Tongue (tissue), 2 donors: ENCODE results near the gene RPL14. TPM values are rescaled to one million over a fixed set of nuclear protein-coding genes. Genes with fewer than 3 reads are reported as not detected.
A peak's percentile ranks its signal among the peaks of the same experiment; 100 is the strongest.

Source experiments
- DNase-seq: peaks from one replicate; pipeline ENCODE4 v3.0.0-alpha.2; 2015
- total RNA-seq: library from RNA; depleted of rRNA; stranded (reverse); fragments of >200 nt; gene quantifications from one replicate; pipeline ENCODE4 v1.2.3, GENCODE V29; 2014

RPL14 gene
- total RNA-seq, 1 donor from 2014 or later, result 547 TPM

DNA sequence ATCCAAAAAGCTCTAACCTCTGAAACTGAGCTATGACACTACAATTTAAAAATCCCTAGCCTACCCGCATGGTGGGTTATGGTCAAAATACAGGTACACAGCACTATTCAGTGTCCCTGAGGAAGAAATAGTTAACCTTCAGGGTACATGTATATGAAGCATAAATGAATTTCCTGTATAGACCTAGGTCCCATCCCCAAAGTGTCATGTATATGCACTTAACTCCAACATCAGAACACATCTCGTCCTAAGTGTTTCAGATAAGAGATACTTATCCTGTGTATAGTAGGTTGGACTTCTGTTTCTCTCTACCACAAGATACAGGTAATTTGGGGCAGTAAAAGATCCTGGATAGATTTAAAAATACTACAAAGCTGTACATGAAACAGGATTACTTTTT is 6.4 kb downstream of the RPL14 start:
- no peak for DNase-seq

DNA sequence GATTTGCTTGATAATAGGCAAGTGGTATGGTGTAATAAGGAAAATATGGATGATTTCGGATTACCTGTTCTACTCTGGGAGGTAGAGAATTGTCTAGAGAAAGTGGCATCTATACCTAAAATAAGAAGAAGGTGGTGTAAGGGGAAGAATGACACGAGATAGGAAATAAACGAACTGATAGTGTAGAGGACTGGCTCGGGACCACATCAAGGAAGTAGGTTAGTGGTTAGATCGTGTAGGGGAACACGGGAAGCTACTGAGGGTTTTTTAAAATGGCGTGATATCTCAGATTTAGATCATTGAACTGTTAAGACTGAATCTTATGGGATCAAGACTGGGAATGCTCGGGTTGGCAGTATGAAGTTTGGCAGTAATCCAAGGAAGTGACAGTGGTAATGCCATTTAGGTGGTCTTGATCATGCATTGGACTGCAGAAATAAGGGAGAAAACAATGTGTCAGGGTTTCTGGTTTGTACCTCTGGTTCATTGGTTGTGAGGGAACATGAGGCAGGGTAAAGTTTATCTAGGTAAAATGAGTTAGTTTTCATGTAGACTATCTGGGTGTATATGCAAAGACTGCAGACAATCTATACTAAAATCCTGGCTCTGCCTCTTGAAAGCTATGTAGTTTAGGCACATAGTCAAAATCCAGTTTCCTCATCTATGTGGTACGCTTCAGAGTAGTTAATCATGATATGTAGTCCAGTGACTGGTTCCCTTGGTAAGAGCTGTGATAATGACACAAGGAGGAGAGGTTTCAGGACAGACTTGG is 7.4 kb downstream of the RPL14 start:
- no peak for DNase-seq

DNA sequence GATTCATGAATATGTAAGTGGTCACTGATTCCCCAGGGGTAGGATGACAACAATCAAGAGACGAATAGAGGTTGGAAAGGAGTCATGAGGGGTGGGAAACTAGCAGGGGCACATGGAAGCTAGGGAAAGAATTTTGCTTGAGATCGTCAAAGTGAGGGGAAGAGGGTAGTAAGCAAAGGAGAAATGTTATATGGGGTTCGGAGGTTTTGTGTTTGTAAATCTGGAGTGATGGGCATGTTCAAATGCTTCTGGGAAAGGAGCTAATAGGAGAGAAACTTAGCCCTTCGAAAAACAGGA is 7.9 kb downstream of the RPL14 start:
- DNase-seq, result no peak

DNA sequence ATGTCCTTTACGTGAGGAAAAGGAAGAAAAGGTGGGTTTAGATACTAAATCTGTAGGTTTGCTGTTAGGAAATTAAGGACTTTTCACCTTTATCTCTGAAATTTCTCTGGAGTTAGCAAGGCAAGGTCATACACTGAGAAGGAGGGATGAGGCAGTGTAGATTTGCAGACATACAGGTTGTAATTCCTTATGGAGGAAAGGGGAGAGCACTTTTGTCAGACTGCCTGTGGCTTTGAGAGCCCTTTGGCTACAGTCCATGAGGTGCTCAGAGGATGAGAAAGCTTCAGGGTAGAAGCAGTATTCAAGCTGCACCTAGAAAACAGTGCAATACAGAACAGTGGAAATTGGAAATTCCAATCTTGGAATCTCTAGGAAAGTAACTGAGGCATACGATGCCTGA is 8.3 kb downstream of the RPL14 start:
- no peak for DNase-seq

DNA sequence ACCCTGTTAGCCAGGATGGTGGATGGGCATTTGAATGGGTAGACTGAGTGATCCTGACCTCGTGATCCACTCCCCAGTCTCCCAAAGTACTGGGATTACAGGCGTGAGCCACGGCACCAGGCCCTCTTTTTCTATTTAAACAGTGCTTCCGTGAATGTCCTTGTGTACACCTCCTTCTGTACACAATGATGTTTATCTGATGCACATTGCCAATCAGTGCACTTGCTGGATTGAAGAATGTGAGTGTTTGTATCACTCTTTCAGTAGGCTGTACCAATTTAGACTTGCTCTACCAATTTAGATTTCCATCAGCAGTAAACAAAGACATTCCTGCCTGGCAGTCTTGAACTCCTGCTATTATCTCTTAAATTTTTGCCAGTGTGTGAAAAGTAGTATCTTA is 10.9 kb downstream of the RPL14 start:
- no peak for DNase-seq

DNA sequence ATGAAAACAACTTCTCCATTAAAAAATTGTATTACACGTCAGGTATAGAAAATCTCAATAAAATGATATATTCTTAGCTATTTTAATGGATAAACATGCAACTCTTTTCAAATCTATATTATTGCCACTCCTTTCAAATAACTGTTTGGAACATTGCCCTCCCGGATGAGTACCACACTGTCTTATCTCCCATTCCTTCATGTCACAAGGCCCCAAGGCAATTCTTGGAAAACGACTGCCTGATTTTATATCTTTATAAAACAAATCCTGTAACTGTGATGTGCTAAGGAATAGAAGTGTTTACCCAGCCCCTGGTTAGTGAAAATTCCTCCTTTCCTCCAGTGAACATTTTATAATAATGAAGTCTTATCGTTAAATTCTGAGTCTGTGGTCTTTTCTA is 13.6 kb downstream of the RPL14 start:
- DNase-seq, result no peak

DNA sequence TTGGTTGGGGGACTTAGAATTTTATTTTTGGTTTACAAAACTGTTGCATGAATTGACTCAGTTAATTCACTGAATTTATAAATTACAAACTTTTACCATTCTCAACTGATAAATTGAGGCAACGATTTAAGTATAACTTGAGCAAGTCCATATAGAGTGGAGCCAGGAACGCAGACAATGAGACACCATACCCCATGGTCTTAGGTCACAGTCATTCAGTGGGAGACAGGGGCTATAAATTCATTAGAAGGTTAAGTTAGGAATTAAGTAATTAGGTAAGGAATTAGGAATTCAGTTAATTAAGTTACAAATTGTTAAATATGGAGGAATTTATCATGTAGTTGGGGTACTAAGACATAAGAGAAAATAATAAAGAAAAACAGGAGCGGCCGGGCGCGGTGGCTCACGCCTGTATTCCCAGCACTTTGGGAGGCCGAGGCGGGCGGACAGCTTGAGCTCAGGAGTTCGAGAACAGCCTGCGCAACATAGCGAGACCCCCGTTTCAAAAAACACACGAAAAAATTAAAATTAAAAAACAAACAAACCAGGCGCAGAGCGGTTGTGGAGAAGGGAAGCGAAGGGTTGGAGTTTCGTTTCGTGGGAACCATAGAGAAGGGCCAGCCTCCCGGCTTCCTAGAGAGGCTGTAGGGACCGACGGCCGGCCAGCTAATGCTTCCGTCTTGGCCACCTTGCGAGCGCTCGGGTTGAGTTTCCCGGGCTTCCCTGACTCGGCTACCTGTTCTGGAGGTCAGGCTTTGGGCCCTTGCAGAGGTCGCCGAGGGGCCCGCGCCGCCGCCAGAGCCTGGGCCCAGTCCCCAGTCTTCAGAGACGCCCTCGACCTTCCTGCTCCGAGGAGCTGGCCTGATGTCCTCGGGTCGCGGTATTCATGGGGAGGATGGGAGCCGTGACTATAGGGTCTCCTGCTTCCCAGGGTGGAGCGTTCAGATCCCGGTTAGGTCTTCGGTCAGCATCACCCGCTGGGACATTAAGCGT is 19.6 kb downstream of the RPL14 start, which contains the start of gene ZNF619:
TSS of gene ZNF619 (plus strand) at position 645 of the 993 bp plus-strand sequence. CDS start 858 bp downstream, outside the sequence.
- DNase-seq, result peak; percentile 83

DNA sequence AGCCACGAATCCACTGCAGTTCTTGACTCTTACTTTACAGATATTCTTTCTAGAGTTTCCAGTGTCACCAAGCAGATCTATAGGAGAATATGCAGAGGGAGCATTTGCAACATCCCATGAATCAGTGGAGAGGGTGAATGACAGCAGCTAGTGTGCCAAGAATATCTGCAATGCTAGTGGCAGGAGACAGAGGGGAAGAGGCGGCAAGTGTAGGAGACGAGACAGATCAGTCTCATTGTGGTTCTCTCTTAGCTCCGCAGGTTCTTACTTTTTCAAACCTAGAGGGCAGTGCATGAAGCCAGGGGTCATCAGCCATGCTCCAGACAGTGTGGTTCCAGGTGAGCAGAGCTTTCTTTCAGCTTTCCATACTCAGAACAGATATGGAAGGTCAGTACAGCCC is 20.5 kb downstream of the RPL14 start:
- no peak for DNase-seq

DNA sequence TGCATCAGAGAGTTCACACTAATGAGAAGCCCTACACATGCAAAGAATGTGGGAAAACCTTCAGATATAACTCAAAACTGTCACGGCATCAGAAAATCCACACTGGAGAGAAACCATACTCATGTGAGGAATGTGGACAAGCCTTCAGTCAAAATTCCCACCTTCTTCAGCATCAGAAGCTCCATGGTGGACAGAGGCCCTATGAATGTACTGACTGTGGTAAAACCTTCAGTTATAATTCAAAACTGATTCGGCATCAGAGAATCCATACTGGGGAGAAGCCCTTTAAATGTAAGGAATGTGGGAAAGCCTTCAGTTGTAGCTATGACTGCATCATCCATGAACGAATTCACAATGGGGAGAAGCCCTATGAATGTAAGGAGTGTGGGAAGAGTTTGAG is 30.0 kb downstream of the RPL14 start:
- DNase-seq, result no peak

DNA sequence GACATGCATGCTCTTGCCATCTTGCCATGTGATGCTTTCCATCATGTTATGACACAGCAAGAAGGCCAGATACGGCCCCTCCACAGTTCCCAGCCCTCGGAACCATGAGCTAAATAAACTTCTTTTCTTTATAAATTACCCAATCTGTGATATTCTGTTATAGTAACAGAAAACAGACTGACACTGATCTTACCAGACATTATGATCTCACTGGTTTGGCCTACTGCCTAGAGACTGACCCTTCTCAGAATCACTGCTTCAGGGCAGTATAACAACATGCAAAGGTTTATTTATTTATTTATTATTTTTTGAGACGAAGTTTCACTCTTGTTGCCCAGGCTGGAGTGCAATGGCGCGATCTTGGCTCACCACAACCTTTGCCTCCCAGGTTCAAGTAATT is 33.8 kb downstream of the RPL14 start:
- no peak for DNase-seq

DNA sequence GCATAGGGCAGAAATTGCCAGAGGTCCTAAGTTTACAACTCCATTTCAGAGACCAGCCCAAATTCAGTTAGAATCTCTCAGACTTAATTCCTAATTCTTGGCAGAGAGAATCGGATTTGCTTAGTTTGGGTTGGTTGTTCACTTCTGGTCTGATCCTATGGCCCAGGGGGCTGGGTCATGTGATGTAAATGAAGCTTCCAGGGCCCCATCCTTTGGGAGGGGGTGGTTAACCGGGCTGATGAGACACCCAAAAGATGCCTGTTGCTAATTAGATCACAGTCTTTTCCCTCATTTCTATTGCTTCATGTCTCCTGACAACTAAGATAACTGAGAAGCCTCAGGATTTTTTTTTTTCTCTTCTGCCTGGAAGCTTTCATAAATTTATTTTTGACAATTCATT is 37.6 kb downstream of the RPL14 start:
- no peak for DNase-seq

DNA sequence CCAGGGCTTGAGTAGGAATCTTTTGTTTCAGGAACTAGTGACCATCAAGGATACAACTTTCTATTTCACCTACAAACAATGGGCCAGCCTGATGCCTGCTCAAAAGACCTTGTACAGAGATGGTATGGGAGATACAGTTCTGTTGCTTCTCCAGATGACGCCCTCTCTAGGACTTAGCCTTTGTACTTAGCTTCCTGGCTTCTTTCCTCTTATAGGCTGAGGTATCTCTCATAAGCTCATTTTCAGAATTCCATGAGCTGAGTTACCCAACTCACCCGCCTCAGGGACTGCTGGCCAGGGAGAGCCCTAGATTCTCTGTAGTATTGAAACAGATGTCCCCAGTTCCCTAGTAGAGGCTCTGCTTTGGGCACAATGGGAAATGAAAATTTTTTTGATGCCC is 40.1 kb downstream of the RPL14 start:
- DNase-seq, result no peak

DNA sequence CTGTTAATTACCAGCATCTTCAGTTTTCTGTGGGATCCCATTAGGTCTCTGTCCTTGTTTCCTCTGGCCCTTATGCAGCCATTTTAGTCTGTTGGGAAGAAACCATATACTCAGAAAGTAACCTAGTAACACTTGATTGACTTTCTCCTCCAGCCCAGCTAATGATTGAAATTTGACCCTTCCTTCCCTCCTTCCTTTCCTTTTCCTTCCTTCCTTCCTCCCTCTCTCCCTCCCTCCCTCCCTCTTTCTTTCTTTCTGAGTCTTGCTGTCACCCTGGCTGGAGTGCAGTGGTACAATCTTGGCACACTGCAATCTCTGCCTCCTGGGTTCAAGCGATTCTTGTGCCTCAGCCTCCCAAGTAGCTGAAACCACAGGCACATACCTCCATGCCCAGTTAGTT is 42.8 kb downstream of the RPL14 start:
- DNase-seq, result no peak

DNA sequence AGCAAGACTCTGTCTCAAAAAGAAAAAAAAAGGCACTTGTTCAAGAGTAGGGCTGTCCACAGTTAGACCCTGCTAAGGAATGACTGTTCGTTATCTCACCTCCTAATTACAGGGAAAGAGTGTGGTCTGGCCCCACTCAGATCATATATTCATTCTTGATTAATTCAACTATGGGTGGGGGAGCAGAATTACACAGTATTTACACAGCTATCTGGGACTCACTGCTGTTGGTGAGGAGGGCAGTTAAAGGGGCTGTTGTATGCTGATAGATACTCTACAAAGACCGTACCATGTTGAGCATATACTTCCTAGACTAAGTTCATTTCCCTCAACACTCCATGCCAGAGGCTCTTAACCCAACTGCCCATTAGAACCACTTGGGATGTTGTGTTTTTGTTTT is 44.9 kb downstream of the RPL14 start:
- no peak for DNase-seq

DNA sequence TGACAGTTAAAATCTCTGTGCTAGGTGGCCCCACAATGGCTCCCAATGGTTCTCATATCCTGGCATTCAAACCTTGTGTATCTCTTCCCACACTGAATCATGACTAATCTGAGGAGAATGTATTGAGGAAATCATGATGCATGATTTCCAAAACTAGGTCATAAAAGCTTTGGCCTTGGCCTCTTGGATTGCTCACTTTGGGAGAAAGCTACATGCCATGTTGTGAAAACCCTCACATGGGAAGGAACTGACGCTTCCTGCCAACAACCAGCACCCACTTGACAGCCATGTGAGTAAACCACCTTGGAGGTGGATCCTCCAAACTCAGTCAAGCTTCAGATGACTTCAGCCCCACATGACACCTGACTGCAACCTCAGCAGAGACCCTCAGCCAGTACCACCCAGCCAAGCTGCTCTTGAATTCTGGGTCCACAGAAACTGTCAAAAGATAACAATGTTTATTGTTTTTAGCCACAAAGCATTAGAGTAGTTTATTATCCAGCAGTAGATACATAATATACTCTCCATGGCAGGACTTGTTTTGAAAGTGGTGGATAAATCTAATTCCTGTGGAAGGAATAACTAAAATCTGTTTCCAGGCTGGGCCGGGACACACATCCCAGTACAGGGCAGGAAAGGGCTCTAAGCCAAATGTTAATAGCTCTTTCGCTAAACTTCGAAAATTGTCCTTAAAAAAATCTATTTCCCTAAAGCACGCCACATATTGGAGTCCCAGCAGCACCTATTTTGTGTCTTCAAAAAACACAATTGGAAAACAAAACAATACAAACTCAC is 47.7 kb downstream of the RPL14 start:
- no peak for DNase-seq

DNA sequence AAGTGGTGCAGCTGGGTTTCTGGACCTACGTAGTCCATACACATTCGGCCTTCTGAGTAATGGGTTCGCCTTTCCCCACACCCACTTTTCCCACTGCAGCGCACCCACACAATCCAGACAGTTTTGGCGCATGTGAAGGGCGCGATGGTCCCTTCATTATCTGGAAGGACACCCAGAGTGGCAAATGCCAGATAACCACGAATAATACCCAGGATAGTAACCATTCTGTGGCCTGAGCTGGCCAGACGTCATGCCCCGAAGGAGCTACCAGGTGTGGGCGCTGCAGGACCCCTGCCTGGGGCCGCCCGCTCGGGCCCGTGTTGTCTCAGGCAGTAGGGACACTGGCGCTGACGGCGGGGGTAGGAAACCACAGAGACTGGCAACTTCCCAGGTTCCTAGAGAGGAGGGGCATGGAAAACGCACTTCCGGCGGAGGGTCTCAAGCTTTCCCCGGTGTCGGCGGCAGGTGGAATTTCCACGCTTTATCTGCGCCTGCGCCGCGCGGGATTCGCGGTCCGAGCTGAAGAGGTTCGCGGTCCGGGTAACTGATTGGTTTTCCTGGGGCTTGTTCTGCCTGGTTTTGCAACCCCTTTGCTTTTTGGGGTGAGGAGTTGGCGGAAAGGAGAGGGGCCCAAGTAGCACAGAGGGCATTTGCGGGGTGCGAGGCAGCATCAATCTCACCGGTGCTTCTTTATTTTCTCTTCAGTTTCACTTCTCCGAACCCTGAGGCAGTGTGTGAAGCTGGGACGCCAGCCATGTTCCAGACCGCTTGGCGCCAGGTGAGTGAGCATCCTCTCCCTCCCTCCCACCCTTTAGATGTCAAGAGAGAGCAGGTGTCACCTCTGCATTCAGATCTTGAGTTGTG is 48.7 kb downstream of the RPL14 start, which contains the start of gene ZNF620:
TSS of gene ZNF620 (plus strand) at position 441 of the 864 bp plus-strand sequence. CDS start at position 755, 314 bp downstream.
- DNase-seq, result peak; percentile 94

DNA sequence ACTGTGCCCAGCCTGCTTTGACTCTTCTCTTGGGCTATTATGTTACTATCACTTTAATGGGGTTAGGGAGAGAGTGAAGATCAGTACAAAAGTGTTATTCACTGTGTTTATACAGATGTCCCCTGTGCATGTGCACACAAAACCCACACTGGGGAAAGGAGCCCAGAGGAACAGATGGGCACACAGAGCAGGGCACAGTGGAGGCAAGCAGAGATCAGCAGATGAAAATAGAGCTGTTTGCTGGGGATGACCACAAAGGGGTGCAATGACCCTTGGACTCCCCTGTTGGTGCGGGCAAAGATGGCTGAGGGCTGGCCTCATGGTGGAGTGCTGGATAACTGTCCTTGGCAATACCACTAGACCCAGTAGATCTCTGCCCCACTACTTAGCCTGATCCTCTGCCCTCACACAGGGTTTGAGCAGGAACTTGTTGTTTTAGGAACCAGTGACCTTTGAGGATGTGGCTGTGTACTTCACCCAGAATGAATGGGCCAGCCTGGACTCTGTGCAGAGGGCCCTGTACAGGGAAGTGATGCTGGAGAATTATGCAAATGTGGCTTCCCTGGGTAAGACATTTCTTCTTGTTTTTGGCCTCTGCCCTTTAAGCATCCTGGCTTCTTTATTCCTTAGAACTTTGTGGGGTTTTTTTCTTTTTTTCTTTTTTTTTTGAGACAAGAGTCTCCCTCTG is 54.0 kb downstream of the RPL14 start:
- DNase-seq, result no peak

DNA sequence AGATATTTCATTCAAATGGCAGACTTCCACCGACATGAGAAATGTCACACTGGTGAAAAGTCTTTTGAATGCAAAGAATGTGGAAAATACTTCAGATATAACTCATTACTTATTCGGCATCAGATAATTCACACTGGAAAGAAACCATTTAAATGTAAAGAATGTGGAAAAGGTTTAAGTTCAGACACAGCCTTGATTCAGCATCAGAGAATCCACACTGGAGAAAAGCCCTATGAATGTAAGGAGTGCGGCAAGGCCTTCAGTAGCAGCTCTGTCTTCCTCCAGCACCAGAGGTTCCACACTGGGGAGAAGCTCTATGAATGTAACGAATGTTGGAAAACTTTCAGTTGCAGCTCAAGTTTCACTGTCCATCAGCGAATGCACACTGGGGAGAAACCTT is 59.1 kb downstream of the RPL14 start:
- no peak for DNase-seq

DNA sequence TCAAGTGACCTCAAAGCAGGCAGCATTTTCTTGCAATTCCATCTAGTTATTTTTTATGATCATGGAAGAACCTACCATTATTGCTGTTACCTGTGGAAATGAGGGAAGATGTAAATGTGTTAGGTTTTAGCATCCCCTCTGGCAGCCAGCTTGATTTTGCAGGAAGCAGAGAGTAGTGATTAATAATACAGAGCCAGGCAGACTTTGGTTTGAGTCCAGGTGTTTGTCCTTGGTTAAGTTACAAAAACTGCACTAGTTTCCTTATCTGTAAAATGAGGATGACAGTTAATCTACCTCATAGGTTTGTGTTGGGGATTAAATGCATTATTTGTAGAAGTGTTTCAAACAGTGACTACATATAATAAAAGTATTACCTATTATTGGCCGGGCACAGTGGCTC is 60.9 kb downstream of the RPL14 start:
- no peak for DNase-seq
